ENCODE results near the gene EIF2AK2.
"Not testable (repeated sequence)": the region's sequence is repeated elsewhere in the genome, so short reads cannot be mapped to it uniquely, and the experiment has no call there.

The EIF2AK2 gene

GRCh38 chr2:37156857-37157714 is at the start of gene EIF2AK2:
Gene EIF2AK2 (minus strand): TSS chr2:37156980. CDS start chr2:37147806, 9,174 bp downstream.
- peak; percentile 67 for DNase-seq

GRCh38 chr2:37205689-37206341 is 49.0 kb upstream of the EIF2AK2 start:
- DNase-seq = no peak

- not testable (repeated sequence) for DNase-seq
Measured at GRCh38 chr2:37205071-37205661, 48.4 kb upstream of the EIF2AK2 start.

- no peak for DNase-seq
Measured at GRCh38 chr2:37203708-37204107, 46.9 kb upstream of the EIF2AK2 start.

- no peak for DNase-seq
Measured at GRCh38 chr2:37201766-37202165, 45.0 kb upstream of the EIF2AK2 start.

GRCh38 chr2:37201208-37201607 is 44.4 kb upstream of the EIF2AK2 start:
- no peak for DNase-seq

- DNase-seq = no peak
Measured at GRCh38 chr2:37198681-37199065, 41.9 kb upstream of the EIF2AK2 start.

GRCh38 chr2:37196320-37197195 is 39.8 kb upstream of the EIF2AK2 start, which contains the start of gene CEBPZOS:
Gene CEBPZOS (plus strand): TSS chr2:37196496. CDS start chr2:37199705, 3,209 bp downstream.
- peak; percentile 46 for DNase-seq

- not testable (repeated sequence) for DNase-seq
Measured at GRCh38 chr2:37195862-37196319, 39.1 kb upstream of the EIF2AK2 start.

- DNase-seq = no peak
Measured at GRCh38 chr2:37192551-37192950, 35.8 kb upstream of the EIF2AK2 start.

- DNase-seq = no peak
Measured at GRCh38 chr2:37191747-37192146, 35.0 kb upstream of the EIF2AK2 start.

GRCh38 chr2:37191253-37191652 is 34.5 kb upstream of the EIF2AK2 start:
- DNase-seq = no peak

GRCh38 chr2:37190290-37190689 is 33.5 kb upstream of the EIF2AK2 start:
- no peak for DNase-seq

GRCh38 chr2:37189452-37190153 is 32.8 kb upstream of the EIF2AK2 start:
- DNase-seq = no peak

- DNase-seq = no peak
Measured at GRCh38 chr2:37188570-37188969, 31.8 kb upstream of the EIF2AK2 start, which contains the start of gene SULT6B1. Gene SULT6B1 (minus strand): TSS chr2:37188670. CDS start chr2:37188640, 30 bp downstream.

GRCh38 chr2:37181726-37182684 is 25.2 kb upstream of the EIF2AK2 start:
- no peak for DNase-seq

GRCh38 chr2:37180640-37181039 is 23.9 kb upstream of the EIF2AK2 start:
- no peak for DNase-seq

- no peak for DNase-seq
Measured at GRCh38 chr2:37180006-37180639, 23.3 kb upstream of the EIF2AK2 start.

- DNase-seq = no peak
Measured at GRCh38 chr2:37173741-37174140, 17.0 kb upstream of the EIF2AK2 start.

- no peak for DNase-seq
Measured at GRCh38 chr2:37171624-37171950, 14.8 kb upstream of the EIF2AK2 start.

Measured in NCI-H510A (cell line).